ENCODE results near the gene CADPS. TPM values are rescaled to one million over a fixed set of nuclear protein-coding genes. Genes with fewer than 3 reads are reported as not detected.

The CADPS gene
- 11.9 and 32.5 TPM in 2 replicates for total RNA-seq

GRCh38 chr3:62874711-62875557 is at the start of gene CADPS:
Gene CADPS, minus strand, starts transcription at chr3:62875416. Its CDS starts 387 bp downstream, at chr3:62875029.

DNA sequence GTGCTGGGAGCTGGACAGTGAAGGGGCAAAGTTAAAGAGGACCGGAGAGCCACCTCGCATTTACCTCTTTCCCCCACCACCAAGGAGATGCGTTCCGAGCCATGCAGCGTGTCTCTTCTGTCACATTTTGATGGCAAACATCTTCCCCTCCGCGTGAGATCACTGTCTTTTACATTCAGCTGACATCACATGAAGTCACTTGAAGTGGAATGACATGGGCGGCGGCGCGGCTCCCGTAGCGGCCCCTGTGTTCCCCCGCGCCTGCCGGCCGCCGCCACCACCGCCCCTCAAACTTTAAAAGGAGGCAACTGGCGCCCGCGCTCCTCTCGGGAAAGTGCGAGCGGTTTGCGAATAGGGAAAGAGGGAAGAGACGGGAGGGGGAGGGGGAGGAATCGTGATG is 502.0 kb downstream of the CADPS start, which contains the start of gene FEZF2:
TSS of gene FEZF2 (minus strand) at position 336 of the 400 bp plus-strand sequence. CDS start 682 bp downstream, outside the sequence.

All from uterine smooth muscle cell (primary cell).